CD8-positive, alpha-beta memory T cell (primary cell): ENCODE measurements around the gene PCIF1. TPM values are rescaled to one million over a fixed set of nuclear protein-coding genes. Genes with fewer than 3 reads are reported as not detected.

Experiments used
- polyA plus RNA-seq: library from polyadenylated mRNA; unstranded; fragments of 300-500 nt; fragmentation: Illumina TruSeq; gene quantifications from one replicate; pipeline ENCODE4 v1.2.3, GENCODE V29; 2021
- total RNA-seq, 2 experiments: library from RNA; stranded (reverse); gene quantifications; one replicate each; pipeline ENCODE4 v1.2.3, GENCODE V29; 2021

Gene PCIF1
- total and polyA plus RNA-seq, 3 experiments from 2014 or later, result 33.6 to 88.0 (median 34.1) TPM

Other genes starting within 250 kb of the PCIF1 start
- not detected for gene WFDC13, start 232.6 kb upstream of the PCIF1 start, total RNA-seq
- not detected for gene WFDC13, start 232.6 kb upstream of the PCIF1 start, polyA plus RNA-seq
- not detected for gene WFDC10B, start 229.7 kb upstream of the PCIF1 start, total RNA-seq
- gene WFDC10B, start 229.7 kb upstream of the PCIF1 start, polyA plus RNA-seq, result not detected
- gene SPINT4, start 212.3 kb upstream of the PCIF1 start, total RNA-seq, result not detected
- gene SPINT4, start 212.3 kb upstream of the PCIF1 start, polyA plus RNA-seq, result not detected
- gene WFDC3, start 142.8 kb upstream of the PCIF1 start, total RNA-seq, result not detected
- gene WFDC3, start 142.8 kb upstream of the PCIF1 start, polyA plus RNA-seq, result not detected
- gene DNTTIP1, start 142.7 kb upstream of the PCIF1 start, total RNA-seq, result 10 to 100 TPM; 33.4 to 37.1 TPM
- gene DNTTIP1, start 142.7 kb upstream of the PCIF1 start, polyA plus RNA-seq, result 26.8 TPM
- 100 to 1,000 TPM; 124 to 130 TPM for gene UBE2C, start 122.0 kb upstream of the PCIF1 start, total RNA-seq
- not detected for gene UBE2C, start 122.0 kb upstream of the PCIF1 start, polyA plus RNA-seq
- gene TNNC2, start 107.4 kb upstream of the PCIF1 start, total RNA-seq, result not detected
- 0.36 TPM for gene TNNC2, start 107.4 kb upstream of the PCIF1 start, polyA plus RNA-seq
- 1 to 10 TPM; 1.2 to 1.3 TPM for gene SNX21, start 100.9 kb upstream of the PCIF1 start, total RNA-seq
- gene SNX21, start 100.9 kb upstream of the PCIF1 start, polyA plus RNA-seq, result 3.4 TPM
- gene ACOT8, start 77.3 kb upstream of the PCIF1 start, total RNA-seq, result 10 to 100 TPM; 27.1 to 27.3 TPM
- 41.0 TPM for gene ACOT8, start 77.3 kb upstream of the PCIF1 start, polyA plus RNA-seq
- gene ZSWIM3, start 77.1 kb upstream of the PCIF1 start, total RNA-seq, result 1 to 10 TPM; 5.9 to 6.5 TPM
- gene ZSWIM3, start 77.1 kb upstream of the PCIF1 start, polyA plus RNA-seq, result 2.0 TPM
- 10 to 100 TPM; 12.3 TPM for gene ZSWIM1, start 53.5 kb upstream of the PCIF1 start, total RNA-seq
- 2.1 TPM for gene ZSWIM1, start 53.5 kb upstream of the PCIF1 start, polyA plus RNA-seq
- 1 to 10 TPM in 1 of 2 experiments, under 1 TPM in 1; 0.98 to 1.9 TPM for gene SPATA25, start 47.1 kb upstream of the PCIF1 start, total RNA-seq
- not detected for gene SPATA25, start 47.1 kb upstream of the PCIF1 start, polyA plus RNA-seq
- gene NEURL2, start 43.5 kb upstream of the PCIF1 start, total RNA-seq, result 1 to 10 TPM; 2.7 to 2.8 TPM
- 0.94 TPM for gene NEURL2, start 43.5 kb upstream of the PCIF1 start, polyA plus RNA-seq
- 10 to 100 TPM; 81.1 to 82.1 TPM for gene CTSA, start 43.3 kb upstream of the PCIF1 start, total RNA-seq
- 219 TPM for gene CTSA, start 43.3 kb upstream of the PCIF1 start, polyA plus RNA-seq
- gene PLTP, start 22.5 kb upstream of the PCIF1 start, total RNA-seq, result 1 to 10 TPM; 2.5 to 3.2 TPM
- gene PLTP, start 22.5 kb upstream of the PCIF1 start, polyA plus RNA-seq, result 0.45 TPM
- gene ZNF335, start 37.5 kb downstream of the PCIF1 start, total RNA-seq, result 10 to 100 TPM; 37.5 to 38.3 TPM
- 14.6 TPM for gene ZNF335, start 37.5 kb downstream of the PCIF1 start, polyA plus RNA-seq
- gene MMP9, start 74.2 kb downstream of the PCIF1 start, total RNA-seq, result 1 to 10 TPM; 3.9 to 5.0 TPM
- not detected for gene MMP9, start 74.2 kb downstream of the PCIF1 start, polyA plus RNA-seq
- not detected for gene SLC12A5, start 94.5 kb downstream of the PCIF1 start, total RNA-seq
- gene SLC12A5, start 94.5 kb downstream of the PCIF1 start, polyA plus RNA-seq, result not detected
- 10 to 100 TPM; 34.9 to 36.9 TPM for gene NCOA5, start 155.3 kb downstream of the PCIF1 start, total RNA-seq
- 28.7 TPM for gene NCOA5, start 155.3 kb downstream of the PCIF1 start, polyA plus RNA-seq
- 1 to 10 TPM; 3.5 to 4.1 TPM for gene CD40, start 183.6 kb downstream of the PCIF1 start, total RNA-seq
- 2.8 TPM for gene CD40, start 183.6 kb downstream of the PCIF1 start, polyA plus RNA-seq